ENCODE results near the gene KAZALD1.

The KAZALD1 gene

DNA sequence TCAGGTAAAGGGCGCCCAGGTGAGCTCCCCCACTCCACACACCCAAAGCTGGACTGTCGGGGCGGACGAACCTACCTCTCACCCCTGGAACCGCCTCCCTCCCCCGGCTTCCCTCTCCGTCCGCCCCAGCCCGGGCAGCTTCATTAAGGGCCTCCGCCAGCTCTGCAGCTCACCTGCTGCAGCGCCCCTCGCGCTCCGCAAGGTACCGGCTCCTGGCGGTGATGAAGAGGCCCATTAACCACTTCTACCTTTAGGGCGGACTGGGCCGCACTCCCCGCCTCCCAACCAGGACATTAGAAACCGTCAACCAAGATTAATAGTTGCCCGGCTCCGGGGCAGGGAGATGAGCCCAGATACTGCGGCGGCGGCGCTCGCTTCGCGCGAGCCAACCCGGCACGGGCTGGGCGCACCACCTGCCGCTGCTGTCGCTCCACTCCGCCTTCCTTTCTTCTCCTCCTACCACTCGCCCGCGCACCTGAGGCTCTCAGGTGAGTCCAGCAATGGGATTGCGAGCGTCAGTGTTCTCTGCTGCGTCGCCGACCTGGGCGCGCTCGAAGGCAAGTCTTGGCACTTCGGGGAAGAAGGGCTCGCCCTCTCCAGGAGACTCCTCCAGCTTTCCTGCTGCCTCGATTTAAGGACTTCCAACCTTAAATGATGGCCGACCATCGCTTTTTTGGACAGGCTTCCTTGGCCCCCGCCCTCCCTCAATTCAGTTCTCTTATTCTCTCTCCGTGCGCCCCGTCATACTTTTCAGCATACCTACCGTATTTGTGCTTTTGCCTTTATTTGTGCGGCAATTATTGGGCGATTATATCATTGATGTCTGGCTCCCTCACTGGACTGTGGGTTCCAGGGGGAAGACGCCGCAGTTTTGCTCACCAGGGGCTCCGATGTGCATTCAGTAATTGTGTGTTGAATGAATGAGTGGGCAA, 13.6 kb upstream of the KAZALD1 start:
- no peak for DNase-seq

DNA sequence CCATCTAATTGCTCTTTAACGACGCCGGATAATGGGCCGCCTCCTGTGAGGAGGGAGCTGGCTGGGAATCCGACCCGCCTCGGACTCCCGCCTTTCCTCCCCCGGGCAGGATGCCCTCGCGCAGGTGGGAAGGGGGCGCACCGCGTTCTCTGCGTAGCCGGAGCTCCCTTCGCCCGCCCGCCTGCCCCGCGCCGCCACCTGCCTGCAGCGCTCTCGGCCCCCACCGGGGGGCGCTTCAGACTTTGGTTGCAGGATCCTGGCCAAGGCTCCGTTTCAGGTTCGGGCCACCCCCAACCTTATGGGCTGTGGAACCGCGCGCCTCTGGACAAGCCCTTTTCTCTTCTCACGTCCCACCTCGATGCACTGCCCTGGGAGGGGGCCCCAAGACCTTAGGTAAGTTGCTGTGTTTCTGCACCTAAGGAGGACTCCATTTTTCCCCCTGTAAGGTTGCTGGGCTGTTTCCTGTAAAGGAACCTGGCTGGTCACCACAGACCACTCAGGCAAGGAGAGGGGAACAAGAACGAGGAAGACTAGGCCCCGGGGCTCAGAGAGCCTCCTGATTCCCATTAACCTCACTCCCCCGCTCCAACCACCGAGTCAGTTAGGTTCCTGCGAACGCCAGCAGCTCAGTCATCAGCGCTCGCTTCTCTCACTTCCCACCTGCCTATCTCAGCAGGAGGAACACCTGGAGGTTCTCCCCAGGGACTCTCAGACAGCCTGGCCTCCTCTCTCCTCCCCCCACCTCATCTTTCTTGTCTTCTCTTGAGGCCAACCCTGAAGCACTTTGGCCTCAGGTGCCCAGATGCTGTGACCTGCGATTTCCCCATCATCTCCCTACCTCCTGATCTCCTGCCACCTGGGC, 11.3 kb upstream of the KAZALD1 start:
- DNase-seq: peak; percentile 81

DNA sequence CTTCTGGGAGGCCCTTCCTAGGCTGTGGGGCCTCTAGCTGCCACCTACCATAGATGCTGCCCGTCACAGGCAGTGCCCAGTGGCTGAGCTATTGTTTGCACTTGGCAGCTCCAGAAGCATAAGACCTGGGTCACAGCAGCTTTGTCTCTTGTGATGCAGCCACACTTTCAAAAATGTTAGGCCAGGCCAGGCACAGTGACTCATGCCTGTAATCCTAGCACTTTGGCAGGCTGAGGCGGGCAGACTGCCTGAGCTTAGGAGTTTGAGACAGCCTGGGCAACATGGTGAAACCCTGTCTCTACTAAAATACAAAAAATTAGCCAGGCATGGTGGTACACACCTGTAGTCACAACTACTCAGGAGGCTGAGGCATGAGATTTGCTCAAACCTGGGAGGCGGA, 9.5 kb upstream of the KAZALD1 start:
- no peak for DNase-seq

DNA sequence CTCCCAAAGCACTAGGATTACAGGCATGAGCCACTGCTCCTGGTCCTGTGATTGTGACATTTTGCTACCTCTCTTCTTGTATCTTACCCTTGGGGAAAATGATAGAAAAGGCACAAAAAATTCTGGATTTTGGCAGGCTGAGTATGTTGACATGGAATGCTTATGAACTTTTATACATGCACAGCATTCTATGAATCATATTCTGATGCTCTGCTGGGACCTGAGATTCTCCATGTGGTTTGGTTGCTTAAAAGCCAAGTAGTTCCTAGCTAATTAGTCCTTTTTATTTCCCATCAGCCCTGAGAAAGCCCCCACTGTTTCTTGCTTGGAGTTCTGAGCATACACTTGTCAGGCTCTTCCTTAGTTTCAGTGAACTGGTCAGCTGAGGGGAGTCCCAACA, 8.3 kb upstream of the KAZALD1 start:
- no peak for DNase-seq

DNA sequence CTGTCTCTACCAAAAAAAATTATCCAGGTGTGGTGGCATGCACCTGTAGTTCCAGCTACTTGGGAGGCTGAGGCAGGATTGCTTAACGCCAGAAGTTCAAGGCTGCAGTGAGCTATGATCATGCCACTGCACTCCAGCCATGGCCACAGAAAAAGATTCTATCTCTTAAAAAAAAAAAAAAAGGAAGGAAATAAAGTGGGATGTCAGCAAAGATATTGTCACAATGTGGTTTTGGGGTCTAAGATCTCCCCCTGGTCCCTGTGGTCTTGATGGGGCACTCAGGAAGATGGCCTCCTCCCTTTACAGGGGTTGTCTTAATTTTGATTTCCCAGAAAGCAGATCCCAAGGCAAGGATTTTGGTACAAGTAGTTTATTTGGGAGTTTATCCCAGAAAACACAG, 7.4 kb upstream of the KAZALD1 start:
- no peak for DNase-seq

DNA sequence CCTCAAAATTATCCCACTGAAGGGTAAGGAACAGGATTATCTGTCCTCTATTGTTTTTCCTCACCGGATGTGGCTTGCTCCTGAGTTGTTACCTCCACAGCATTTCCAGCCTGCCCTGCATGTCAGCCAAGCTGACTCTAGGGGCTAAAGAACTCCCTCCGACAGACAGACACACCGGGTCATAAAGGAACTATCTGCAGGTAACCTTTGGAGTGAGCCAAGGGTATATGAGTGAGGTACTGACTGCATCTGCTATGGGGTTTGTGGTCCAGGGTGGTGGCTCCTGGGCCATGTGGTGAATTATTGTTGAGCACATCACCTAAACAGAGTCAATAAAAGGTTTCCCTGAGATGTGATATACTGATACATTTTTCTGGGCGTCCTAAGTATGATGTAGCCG, 6.9 kb upstream of the KAZALD1 start:
- DNase-seq: no peak

DNA sequence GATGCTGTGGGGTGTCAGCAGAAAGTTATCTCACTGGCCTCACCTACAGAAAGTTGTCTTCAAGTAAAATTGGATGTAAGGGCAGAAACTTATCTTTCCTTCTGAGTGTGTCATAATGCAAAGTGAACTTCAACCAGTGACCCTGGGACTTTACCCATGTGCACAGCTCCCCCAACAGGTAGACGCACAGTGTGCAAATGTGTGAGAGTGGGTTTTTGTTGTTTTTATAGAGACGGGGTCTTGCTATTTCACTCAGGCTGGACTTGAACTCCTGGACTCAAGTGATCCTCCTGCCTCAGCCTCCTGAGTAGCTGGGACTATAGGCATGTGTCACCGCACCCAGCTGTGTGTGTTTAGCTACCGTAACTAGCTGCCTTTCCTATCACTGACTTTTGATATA, 6.4 kb upstream of the KAZALD1 start:
- DNase-seq: no peak

DNA sequence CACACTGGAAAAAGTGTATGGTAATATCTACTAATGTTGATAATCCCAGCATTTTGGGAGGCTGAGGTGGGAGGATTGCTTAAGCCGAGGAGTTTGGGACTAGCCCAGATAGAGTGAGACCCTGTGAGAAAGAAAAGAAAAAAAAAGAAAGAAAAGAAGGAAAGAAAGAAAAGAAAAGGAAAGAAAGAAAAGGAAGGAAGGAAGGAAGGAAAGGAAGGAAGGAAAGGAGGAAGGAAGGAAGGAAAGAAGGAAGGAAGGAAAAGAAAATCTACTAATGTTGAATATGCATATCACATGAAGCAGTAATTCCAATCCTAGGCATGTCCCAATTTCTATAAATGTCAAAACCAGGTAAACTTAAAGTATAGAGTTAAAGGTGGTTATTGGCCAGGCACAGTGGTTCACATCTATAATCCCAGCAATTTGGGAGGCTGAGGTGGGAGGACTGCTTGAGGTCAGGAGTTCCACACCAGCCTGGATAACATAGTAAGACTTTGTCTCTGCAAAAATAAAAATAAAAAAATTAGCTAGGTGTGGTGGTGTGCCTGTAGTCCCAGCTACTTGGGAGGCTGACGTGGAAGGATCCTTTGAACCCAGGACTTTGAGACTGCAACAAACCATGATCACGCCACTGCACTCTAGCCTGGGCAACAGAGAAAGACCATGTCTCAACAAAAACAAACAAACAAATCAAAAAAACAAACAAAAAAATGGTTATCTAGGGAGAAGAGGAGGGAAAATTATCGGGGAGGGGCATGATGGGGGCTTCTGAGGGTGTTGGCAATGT, 5.2 kb upstream of the KAZALD1 start:
- no peak for DNase-seq

DNA sequence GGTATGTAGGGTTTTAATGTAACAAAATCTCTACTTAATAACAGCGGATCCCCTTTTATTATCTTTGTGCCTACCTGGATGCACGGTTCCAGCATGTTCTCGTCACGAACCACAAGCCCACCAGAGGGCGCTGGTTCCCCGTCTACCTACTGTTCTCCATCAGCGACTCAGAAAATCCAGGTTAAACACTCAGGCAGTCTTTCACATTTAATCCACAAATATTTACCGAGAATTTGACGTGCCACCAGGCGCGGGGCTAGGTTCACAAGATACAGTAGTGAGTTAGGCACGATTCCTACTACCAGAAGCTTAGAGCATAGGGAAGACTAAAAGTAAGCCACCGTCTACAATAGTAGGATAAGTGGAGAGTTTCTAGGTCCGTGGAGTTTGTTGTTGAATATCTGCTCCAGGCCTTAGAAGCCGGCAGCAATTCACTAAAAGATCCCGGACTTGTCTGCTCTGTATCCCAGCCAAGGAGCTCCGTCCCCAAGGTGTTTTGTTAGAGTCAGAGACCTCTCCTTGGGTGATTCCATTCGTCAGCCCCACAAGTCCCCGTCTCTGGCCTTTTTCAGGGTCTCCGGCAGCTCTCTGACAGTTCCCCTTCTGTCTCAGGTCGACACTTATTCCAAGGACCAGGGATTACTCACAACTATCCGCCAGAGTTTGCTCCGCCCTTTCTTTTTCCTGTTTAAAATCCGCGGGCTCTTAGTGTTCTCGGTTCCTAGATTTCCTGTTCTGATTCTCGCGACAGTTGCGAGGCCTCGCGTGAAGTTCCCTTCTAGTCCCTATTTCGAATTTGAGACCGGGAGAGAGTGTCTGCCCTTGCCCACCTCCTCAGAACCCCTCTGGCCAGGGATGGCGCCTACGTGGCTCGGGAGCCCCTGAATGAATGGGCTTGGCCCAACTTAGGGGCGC, 1.5 kb upstream of the KAZALD1 start:
- peak; percentile 93 for DNase-seq

DNA sequence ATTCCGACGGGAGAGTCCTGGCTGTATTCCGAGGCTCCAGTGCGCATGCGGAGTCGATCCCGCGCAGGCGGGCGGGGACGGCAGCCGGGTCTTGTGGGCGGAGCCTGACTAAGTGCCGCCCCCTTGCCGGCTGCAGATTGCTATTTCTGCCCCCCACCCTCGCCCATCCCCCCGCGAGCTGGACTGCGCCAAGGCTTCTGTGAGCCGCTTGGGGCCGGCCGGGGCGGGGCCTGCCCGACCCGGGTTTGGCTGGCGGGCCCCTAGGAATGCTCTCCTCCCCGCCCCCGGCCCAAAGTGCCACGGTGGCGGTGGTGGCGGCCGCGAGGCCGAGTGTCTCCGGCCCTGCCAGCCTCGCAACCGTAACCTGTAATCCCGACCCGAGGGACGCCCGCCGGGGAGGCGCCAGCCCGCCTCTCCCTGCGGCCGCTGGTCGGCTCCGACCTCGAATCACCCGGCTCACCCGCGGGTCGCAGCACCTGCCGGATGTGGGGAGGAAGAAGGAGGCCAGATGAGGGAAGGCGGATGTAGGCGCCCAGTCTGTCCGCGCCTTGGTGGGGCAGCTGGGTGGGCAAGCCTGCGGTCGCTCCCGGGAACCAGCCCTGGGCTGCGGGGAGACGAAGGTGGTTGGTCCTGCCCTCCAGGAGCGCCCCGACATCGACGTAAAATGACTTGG, 702 bp upstream of the KAZALD1 start:
- peak; percentile 92 for DNase-seq

DNA sequence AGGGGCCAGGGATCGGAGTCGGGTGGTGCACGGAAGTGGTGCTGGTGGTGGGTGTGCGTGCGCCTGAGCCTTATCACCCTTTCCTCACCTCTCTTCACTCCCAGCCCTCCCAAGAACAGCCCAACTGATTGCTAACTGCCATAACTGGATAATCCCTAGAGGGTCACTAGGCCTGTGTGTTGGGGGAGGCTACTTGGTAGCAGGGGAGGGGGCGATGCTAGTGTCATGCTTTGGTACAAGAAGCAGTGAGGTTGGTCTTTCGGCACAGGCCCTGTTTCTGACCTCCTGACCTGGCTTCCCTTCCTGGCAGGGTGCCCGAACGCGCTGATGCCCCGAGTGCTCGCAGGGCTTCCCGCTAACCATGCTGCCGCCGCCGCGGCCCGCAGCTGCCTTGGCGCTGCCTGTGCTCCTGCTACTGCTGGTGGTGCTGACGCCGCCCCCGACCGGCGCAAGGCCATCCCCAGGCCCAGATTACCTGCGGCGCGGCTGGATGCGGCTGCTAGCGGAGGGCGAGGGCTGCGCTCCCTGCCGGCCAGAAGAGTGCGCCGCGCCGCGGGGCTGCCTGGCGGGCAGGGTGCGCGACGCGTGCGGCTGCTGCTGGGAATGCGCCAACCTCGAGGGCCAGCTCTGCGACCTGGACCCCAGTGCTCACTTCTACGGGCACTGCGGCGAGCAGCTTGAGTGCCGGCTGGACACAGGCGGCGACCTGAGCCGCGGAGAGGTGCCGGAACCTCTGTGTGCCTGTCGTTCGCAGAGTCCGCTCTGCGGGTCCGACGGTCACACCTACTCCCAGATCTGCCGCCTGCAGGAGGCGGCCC, 652 bp downstream of the KAZALD1 start:
- DNase-seq: peak; percentile 67

DNA sequence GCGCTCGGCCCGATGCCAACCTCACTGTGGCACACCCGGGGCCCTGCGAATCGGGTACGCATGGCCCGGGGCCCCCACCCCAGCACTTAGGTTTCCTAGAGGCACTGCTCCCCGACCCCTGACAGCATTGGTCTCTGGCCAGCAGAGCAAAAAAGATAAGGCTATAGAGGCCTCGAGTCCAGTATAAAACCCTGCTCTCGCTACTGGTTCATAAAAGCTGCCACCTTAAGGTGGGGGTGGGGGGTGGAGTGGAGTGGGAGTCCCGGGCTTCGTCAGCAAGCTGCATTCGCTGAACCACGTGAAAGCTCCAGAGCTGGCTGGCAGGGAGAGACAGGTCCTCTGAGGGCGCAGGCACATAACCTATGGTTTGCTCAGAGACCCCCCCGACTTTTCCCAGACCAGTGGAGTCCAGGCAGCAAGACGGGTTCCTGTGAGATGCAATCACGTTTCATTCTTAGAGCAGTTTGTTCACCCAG, 1.3 kb downstream of the KAZALD1 start:
- DNase-seq: no peak

DNA sequence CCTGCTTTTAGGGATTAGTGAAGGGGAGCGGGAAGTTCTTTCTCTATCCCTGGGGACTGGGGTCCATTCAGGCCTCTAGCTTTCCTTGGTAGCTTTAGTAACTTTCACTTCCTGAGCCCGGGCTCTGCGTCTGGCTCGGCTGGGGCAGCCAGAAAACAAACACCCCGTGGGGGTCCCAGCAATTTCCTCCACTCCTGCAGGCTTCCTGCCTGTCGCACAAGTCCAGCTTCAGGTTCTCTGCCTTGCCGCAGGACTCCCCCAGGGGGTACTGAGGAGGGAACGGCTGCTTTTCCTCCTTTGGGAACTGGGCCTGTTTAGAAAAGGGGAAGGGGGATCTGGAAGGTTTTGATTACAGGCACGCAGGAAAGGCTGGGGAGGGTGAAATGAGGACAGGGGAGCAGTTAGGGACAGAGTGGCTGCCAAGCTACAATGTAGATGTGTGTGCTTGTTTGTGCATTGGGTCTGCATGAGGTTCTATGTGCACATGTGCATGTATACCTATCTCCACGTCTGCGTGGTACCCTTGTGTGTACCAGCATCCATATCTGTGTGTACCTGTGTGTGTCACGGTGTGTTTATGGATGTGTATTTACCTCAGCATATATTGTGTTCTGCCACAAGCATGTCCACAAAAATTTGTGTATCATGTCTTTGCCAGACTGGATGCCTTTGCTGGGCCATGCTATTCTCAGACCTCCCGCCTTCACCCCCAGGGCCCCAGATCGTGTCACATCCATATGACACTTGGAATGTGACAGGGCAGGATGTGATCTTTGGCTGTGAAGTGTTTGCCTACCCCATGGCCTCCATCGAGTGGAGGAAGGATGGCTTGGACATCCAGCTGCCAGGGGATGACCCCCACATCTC, 2.0 kb downstream of the KAZALD1 start:
- no peak for DNase-seq

DNA sequence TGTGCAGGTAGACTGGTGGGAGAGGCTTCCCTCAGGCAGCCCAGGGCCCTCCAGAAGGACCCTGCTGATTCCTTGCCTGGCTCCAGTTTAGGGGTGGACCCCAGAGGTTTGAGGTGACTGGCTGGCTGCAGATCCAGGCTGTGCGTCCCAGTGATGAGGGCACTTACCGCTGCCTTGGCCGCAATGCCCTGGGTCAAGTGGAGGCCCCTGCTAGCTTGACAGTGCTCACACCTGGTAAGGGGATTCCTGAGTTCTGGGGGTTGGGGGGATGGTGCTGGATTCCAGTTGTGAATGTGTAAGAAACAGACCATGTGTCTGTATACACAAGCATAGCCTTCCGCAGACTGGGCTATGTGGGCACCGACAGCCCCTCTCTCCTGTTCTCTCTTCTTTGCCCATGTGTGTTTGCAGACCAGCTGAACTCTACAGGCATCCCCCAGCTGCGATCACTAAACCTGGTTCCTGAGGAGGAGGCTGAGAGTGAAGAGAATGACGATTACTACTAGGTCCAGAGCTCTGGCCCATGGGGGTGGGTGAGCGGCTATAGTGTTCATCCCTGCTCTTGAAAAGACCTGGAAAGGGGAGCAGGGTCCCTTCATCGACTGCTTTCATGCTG, 2.7 kb downstream of the KAZALD1 start:
- no peak for DNase-seq

DNA sequence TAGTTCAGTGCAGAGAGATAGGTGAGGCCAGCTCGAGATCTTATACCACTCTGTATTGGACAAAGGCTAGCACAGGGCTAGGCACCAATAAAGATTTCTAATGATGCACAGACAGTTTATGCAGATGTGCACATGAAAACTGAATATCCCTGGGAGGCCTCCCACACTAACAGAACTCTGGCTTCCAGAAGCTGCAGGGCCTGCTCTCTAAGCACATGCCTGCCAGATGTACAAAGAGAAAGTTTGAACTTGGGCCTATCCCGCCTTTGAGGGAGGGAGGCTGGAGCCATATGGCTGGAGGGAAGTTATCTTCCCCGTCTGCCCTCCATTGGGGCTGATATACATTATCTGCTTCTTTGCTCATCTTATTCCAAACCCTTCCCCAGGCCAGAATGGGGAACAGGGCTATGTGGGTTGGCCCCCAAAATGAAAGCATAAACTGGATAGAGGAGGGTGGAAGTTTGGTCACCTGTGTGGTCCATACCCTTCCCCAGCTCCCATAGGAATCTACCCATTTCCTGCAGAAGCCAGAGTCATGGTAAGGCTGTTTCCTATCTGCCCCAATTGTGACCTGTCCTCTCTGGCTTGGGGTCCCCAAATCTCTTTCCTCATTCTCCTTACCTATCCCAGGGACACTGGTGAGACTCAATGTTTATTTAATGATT, 3.8 kb downstream of the KAZALD1 start:
- no peak for DNase-seq

DNA sequence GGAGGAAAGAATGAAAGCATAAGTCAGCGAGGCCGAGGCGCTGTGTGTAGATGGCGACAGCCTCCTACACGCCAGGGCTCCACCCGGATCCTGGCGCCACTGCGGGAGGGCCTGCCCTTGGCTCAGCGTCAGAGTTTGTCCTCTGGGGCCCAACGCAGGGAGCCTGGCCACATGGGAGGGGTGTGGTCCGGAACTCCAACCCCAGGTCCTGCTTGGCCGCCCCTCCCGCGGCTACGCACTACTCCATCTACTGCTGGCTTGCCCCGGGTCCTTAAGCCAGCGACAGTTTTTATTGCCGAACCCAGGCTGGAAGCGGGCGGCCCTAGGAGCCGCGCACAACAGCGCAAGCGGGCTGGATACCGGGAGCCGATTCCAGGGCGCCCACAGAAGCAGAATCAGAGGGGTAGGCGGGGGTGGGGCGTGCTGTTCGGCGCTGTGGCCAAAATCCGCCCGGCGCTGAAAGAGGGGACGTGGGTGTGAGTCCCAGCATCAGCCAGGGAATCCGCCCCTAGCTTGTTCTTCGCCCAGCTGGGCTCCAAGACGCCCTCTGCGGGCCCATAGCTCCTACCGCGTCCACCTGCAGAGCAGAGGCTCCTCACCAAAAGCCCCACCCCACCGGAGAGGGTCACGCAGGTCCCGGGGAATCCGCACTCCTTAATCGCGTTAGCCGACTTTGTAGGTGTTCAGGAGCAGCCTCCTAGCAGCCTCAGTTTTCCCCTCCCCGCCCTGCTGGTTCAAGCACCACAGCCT, 4.5 kb downstream of the KAZALD1 start:
- peak; percentile 69 for DNase-seq

DNA sequence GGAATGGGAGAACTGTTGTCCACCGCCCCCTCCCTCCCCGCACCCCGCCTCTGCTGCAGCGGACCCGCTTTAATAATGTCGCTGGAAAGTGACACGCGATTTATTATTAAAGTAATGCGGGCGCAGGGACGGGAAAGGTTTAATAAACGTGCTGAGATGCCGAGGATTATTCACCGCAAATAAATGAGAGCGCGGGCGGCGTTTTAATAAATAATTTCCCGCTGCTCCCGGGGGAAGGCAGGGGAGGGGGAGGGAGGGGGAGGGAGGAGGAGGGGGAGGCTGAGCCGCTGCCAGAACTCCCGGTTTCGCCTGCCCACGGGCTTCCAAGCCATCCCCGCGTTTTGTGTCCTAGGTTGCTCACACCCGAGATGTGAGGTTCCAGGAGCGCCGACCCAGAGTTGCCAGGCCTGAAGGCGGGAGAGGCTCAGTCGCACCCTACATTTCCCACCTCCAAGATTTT, 5.1 kb downstream of the KAZALD1 start:
- no peak for DNase-seq
